Right lobe of liver (tissue), 6 donors: ENCODE data around the gene PADI2. TPM values are rescaled to one million over a fixed set of nuclear protein-coding genes. Genes with fewer than 3 reads are reported as not detected.

ENCODE experiments used
- ATAC-seq, 4 donors: fragments of 200-7000 bp; cut with Tn5 transposase; one replicate each; pipeline ENCODE4 v1.9.1; 2020; ENCODE audit warnings: mild to moderate bottlenecking in 4 of 4, moderate library complexity in 4 of 4
- DNase-seq, 3 donors: peaks; one replicate each; pipeline ENCODE4 v3.0.0-alpha.2; 2020
- H3K27ac ChIP-seq, 3 donors: fragments of 200-600 bp; one replicate each; pipeline ENCODE4 v1.8.0; 2022
- H3K27me3 ChIP-seq, 2 donors: fragments of 200-600 bp; one replicate each; pipeline ENCODE4 v1.8.0; 2022
- H3K36me3 ChIP-seq, 4 donors: fragments of 200-600 bp; sonication (generic) in 1 of 4; one replicate each; pipeline versions ENCODE4 v1.5.1 to v1.8.0; 2017 to 2022; ENCODE audit warnings: control low read depth in 1 of 4
- H3K4me1 ChIP-seq, 4 donors: fragments of 200-600 bp; sonication (generic) in 1 of 4; one replicate each; pipeline versions ENCODE4 v1.5.1 to v1.8.0; 2017 to 2022; ENCODE audit warnings: control low read depth in 1 of 4
- H3K4me3 ChIP-seq, 3 donors: fragments of 200-600 bp; one replicate each; pipeline ENCODE4 v1.8.0; 2022
- H3K9me3 ChIP-seq, 4 donors: fragments of 200-600 bp; sonication (generic) in 1 of 4; one replicate each; pipeline versions ENCODE4 v1.5.1 to v1.8.0; 2017 to 2022; ENCODE audit warnings: control low read depth in 1 of 4
- POLR2A ChIP-seq: fragments of 450-650 bp; IDR thresholded peaks from one replicate; pipeline ENCODE4 v1.6.1; 2017; ENCODE audit warnings: antibody characterized with exemption, mild to moderate bottlenecking
- WGBS: methylation state at CpG from one replicate; pipeline ENCODE4 v1.1.6; 2018; ENCODE audit warnings: low coverage, low lambda C conversion rate; ENCODE audit not compliant: insufficient coverage; ENCODE audit errors: missing lambda C conversion rate; 5-methylcytosine and 5-hydroxymethylcytosine counted together
- intact Hi-C, 2 donors: fragments of 100-400 bp; cut with DNase I; formaldehyde crosslinking; loops; one replicate each; pipeline versions ENCODE4 v1.11.2 to v1.14.1; 2022
- total RNA-seq, 6 experiments: library from RNA; depleted of rRNA in 2 of 6; stranded (reverse); fragments of >200 nt in 2 of 6; fragmentation: NEBNext Ultra II Directional in 3 of 6; extraction: Animal tissue kit (Norgen Biotek cat#: 25700) in 3 of 6; gene quantifications; one replicate each; pipeline versions ENCODE4 v1.1.0 to v1.2.4, GENCODE V29; 2016 to 2023
- TF ChIP-seq, protein P1 (sequence below), 4 donors: fragments of 200-600 bp in 3 of 4; fragments of 450-650 bp in 1 of 4; IDR thresholded peaks; one replicate each; pipeline versions ENCODE4 v1.5.1 to v1.8.0; 2016 to 2022; ENCODE audit warnings: antibody characterized with exemption in 4 of 4, mild to moderate bottlenecking in 2 of 4
- donor health status: DM: no; HTN: yes; CAD: no.
- donor health status: DM: no; HTN: no; CAD: no.
- donor health status: DM: no; HTN: no; CAD: no.
- donor health status: DM: no; HTN: yes; CAD: no.
- donor health status: DM: no; HTN: yes; CAD: no.

The PADI2 gene
- total RNA-seq, 6 experiments from 2014 or later = 0.20 to 1.4 (median 0.78) TPM

GRCh38 chr1:17056551-17056950 is 62.7 kb downstream of the PADI2 start:
- Histone ChIP-seq H3K36me3 (peaks cover 0 to 2% (median 0%) of the 10 kb centered on the region in 4 donors), H3K4me3 (no peak overlapping the region), H3K4me1 (peaks cover 0 to 12% (median 3%) of the 10 kb centered on the region in 4 donors), H3K9me3 (no peaks in the 10 kb centered on the region), H3K27me3 (no peaks in the 10 kb centered on the region), H3K27ac (no peak overlapping the region)
- ATAC-seq (no peak), DNase-seq (no peak)
- TF ChIP-seq, protein P1, sequence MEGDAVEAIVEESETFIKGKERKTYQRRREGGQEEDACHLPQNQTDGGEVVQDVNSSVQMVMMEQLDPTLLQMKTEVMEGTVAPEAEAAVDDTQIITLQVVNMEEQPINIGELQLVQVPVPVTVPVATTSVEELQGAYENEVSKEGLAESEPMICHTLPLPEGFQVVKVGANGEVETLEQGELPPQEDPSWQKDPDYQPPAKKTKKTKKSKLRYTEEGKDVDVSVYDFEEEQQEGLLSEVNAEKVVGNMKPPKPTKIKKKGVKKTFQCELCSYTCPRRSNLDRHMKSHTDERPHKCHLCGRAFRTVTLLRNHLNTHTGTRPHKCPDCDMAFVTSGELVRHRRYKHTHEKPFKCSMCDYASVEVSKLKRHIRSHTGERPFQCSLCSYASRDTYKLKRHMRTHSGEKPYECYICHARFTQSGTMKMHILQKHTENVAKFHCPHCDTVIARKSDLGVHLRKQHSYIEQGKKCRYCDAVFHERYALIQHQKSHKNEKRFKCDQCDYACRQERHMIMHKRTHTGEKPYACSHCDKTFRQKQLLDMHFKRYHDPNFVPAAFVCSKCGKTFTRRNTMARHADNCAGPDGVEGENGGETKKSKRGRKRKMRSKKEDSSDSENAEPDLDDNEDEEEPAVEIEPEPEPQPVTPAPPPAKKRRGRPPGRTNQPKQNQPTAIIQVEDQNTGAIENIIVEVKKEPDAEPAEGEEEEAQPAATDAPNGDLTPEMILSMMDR (IDR thresholded peaks at IDR 0.05) = no peak
- no peak for TF ChIP-seq POLR2A
- 60% methylated on average over 1 of the region's 4 CpGs for WGBS
- intact Hi-C loops = loop anchor here (5.0 kb wide), 2 partner anchors 181 to 281 kb away; no protein-coding TSS in a partner anchor

DNA sequence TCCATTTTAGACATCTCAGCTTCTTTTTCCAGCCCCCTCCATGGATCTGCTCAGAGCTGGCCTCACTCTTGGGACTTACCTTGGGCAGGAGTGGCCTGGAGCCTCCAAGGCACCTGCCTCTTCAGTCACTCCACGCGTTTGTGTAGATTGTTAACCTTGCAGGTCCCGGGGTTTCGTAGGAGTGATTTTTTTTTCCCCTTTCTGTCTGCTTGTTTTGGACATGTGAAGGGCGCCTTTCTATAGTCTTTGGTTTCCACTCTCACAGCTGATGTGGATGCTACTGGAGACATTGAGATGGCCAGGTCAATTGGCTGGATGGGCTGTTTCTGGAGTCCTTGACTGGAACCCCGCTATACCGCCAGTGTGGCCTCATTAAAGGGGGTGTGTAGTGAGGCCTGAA is 63.5 kb downstream of the PADI2 start:
- H3K27ac ChIP-seq = no peak overlapping the region
- intact Hi-C loops = loop anchor here (5.0 kb wide), 2 partner anchors 182 to 282 kb away; no protein-coding TSS in a partner anchor
- H3K9me3 ChIP-seq = no peaks in the 10 kb centered on the region
- peaks cover 0 to 10% (median 0%) of the 10 kb centered on the region in 4 donors for H3K36me3 ChIP-seq
- peaks cover 0 to 15% (median 6%) of the 10 kb centered on the region in 4 donors for H3K4me1 ChIP-seq
- no peak for ATAC-seq
- no peaks in the 10 kb centered on the region for H3K27me3 ChIP-seq
- H3K4me3 ChIP-seq = no peak overlapping the region
- 92% methylated on average over 6 of the region's 7 CpGs for WGBS
- TF ChIP-seq, protein P1 (IDR thresholded peaks at IDR 0.05) = no peak
- no peak for TF ChIP-seq POLR2A
- DNase-seq = no peak

GRCh38 chr1:17053685-17054410 is 65.4 kb downstream of the PADI2 start, which contains the start of gene SDHB:
Gene SDHB, minus strand, starts transcription at chr1:17054032. Its CDS starts 13 bp downstream, at chr1:17054019.
- peaks cover 0 to 18% (median 6%) of the 10 kb centered on the region in 4 donors for H3K4me1 ChIP-seq
- under 1% methylated on average over 29 of the region's 44 CpGs for WGBS
- TF ChIP-seq, protein P1 (IDR thresholded peaks at IDR 0.05) = no peak
- TF ChIP-seq POLR2A = peak; percentile 97
- DNase-seq (peak; percentile 99 to 100 (median 99)), ATAC-seq (peak; percentile 94 to 97 (median 96))
- intact Hi-C loops = no loop called here
- H3K9me3 ChIP-seq = no peaks in the 10 kb centered on the region
- no peaks in the 10 kb centered on the region for H3K27me3 ChIP-seq
- peaks cover 0 to 19% (median 3%) of the 10 kb centered on the region in 4 donors for H3K36me3 ChIP-seq
- H3K27ac ChIP-seq = peak within 1 kb of the TSS; percentile 81 to 97 (median 94)
- H3K4me3 ChIP-seq = peak within 1 kb of the TSS; percentile 63 to 93 (median 86)

GRCh38 chr1:17053086-17053684 is 66.1 kb downstream of the PADI2 start:
- DNase-seq (no peak), ATAC-seq (no peak)
- Histone ChIP-seq H3K27me3 (no peaks in the 10 kb centered on the region), H3K36me3 (peaks cover 0 to 19% (median 3%) of the 10 kb centered on the region in 4 donors), H3K9me3 (no peaks in the 10 kb centered on the region), H3K27ac (peak overlapping the region; percentile 81 to 97 (median 94)), H3K4me1 (peaks cover 0 to 24% (median 7%) of the 10 kb centered on the region in 4 donors), H3K4me3 (peak overlapping the region; percentile 63 to 93 (median 86))
- intact Hi-C loops = no loop called here
- WGBS = 3% methylated on average over 12 of the region's 12 CpGs
- TF ChIP-seq POLR2A = no peak
- TF ChIP-seq, protein P1 (IDR thresholded peaks at IDR 0.05) = no peak
